Panc1 (cell line): ENCODE results near the gene KLHL8. TPM values are rescaled to one million over a fixed set of nuclear protein-coding genes. Genes with fewer than 3 reads are reported as not detected.

ENCODE experiments used
- ATAC-seq: fragments of 200-7000 bp; cut with Tn5 transposase; 2 replicates; pipeline ENCODE4 v1.9.1; 2020; ENCODE audit warnings: mild to moderate bottlenecking, moderate library complexity
- BruUV-seq: library from RNA; stranded (reverse); fragments of 400-500 nt; replicated peaks from 2 replicates; lab custom pipeline; 2021; lab: Mats Ljungman, UMichigan
- CTCF ChIA-PET: fragments of 300-600 bp; sonication (Branson Sonifier 250); formaldehyde crosslinking; loops from one replicate; lab custom pipeline; 2022; ENCODE audit warnings: antibody characterized with exemption; lab: Charles Lee
- POLR2A ChIA-PET: fragments of 300-600 bp; sonication (Branson Sonifier 250); formaldehyde crosslinking; loops from one replicate; lab custom pipeline; 2022; ENCODE audit warnings: antibody characterized with exemption; lab: Charles Lee
- DNase-seq: peaks from one replicate; pipeline ENCODE4 v3.0.0-alpha.2; 2010; ENCODE audit warnings: low read depth, low spot score
- H3K27ac ChIP-seq: 2 replicates; pipeline ENCODE4 v1.5.1; 2011; ENCODE audit warnings: mild to moderate bottlenecking, low read length, inconsistent platforms
- H3K27me3 ChIP-seq: fragments of 200-500 bp; sonication (Bioruptor generic); 2 replicates; pipeline ENCODE4 v1.6.0; 2014; ENCODE audit warnings: low read length, inconsistent platforms; ENCODE audit not compliant: control insufficient read depth, insufficient read depth
- H3K36me3 ChIP-seq: fragments of 200-500 bp; sonication (Bioruptor generic); 2 replicates; pipeline ENCODE4 v1.5.1; 2014; ENCODE audit warnings: inconsistent platforms, mild to moderate bottlenecking, low read length, moderate library complexity; ENCODE audit not compliant: control insufficient read depth, insufficient read depth
- H3K4me1 ChIP-seq: 2 replicates; pipeline ENCODE4 v1.5.1; 2011; ENCODE audit warnings: inconsistent platforms, mild to moderate bottlenecking, low read length, moderate library complexity; ENCODE audit not compliant: control insufficient read depth, insufficient read depth
- H3K4me3 ChIP-seq, 2 experiments: 2 replicates each; pipeline ENCODE4 v1.5.1; 2011 to 2012; ENCODE audit warnings: low read depth in 2 of 2, low read length in 2 of 2, mild to moderate bottlenecking in 2 of 2, inconsistent platforms in 1 of 2, moderate library complexity in 1 of 2
- H3K9me3 ChIP-seq: fragments of 200-500 bp; sonication (Bioruptor generic); 2 replicates; pipeline ENCODE4 v1.5.1; 2014; ENCODE audit warnings: low read depth, mild to moderate bottlenecking, inconsistent platforms, low read length, moderate library complexity; ENCODE audit not compliant: control insufficient read depth, insufficient read depth
- CTCF ChIP-seq: fragments of 450-650 bp; IDR thresholded peaks from 2 replicates; pipeline ENCODE4 v1.5.1; 2017; ENCODE audit warnings: mild to moderate bottlenecking
- POLR2AphosphoS5 ChIP-seq: IDR thresholded peaks from 2 replicates; pipeline ENCODE4 v1.6.1; 2012; ENCODE audit warnings: mild to moderate bottlenecking, low read depth, low read length, moderate library complexity
- REST ChIP-seq, 2 experiments: IDR thresholded peaks; 2 replicates each; pipeline ENCODE4 v1.6.1; 2011 to 2012; ENCODE audit warnings: low read depth in 2 of 2, control low read depth in 1 of 2, low read length in 1 of 2, mild to moderate bottlenecking in 1 of 2, moderate library complexity in 1 of 2; ENCODE audit not compliant: insufficient read depth in 1 of 2
- SIN3A ChIP-seq: IDR thresholded peaks from 2 replicates; pipeline ENCODE4 v1.6.1; 2012; ENCODE audit warnings: low read depth, mild to moderate bottlenecking, low read length, moderate library complexity, borderline replicate concordance; ENCODE audit not compliant: insufficient read depth
- TCF7L2 ChIP-seq: IDR thresholded peaks from 2 replicates; pipeline ENCODE4 v1.6.1; 2011; ENCODE audit warnings: mild to moderate bottlenecking, low read depth, low read length, inconsistent platforms
- in situ Hi-C: cut with HindIII; loops from 2 replicates; pipeline ENCODE4 v1.10.0; 2016; ENCODE audit warnings: low sequenced_read_pairs, low pct_unique_long_range_greater_than_20kb
- intact Hi-C: fragments of 100-400 bp; cut with micrococcal nuclease; formaldehyde crosslinking; loops from one replicate; pipeline ENCODE4 v1.10.0; 2022; ENCODE audit not compliant: unreplicated experiment
- total RNA-seq: library from RNA; stranded (reverse); gene quantifications from one replicate; pipeline ENCODE4 v1.2.1, GENCODE V29; 2021; ENCODE audit not compliant: unreplicated experiment

The KLHL8 gene
- total RNA-seq, 1 experiment from 2014 or later: 9.0 TPM

DNA sequence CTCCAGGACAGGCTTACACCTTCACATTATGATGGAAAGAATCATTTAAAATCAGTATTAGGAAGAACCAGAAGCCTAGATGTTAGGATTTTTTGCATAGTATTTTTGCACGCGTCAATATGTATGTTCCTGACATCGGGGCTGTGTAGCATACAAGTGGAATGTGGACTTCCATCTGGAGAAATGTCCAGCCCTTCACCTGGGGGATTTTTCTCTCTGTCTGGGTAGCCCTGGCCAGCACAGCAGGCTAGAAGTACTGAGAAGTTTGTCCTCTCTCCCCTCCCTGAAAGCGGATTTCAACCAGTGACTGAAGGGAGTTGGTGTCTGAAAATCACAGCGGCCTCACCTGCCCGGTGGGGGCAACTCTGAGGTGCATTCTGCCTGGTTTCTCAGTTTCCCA is 10.4 kb upstream of the KLHL8 start:
- no peak overlapping the region for H3K4me3 ChIP-seq
- intact Hi-C loops (loop anchor here (10.0 kb wide), 1 partner anchor 306 kb away; no protein-coding TSS in a partner anchor), in situ Hi-C loops (no loop called here)
- H3K36me3 ChIP-seq: no peaks in the 10 kb centered on the region
- ATAC-seq: no peak
- no peaks in the 10 kb centered on the region for H3K4me1 ChIP-seq
- no TSS peak for BruUV-seq
- no peaks in the 10 kb centered on the region for H3K27me3 ChIP-seq
- no peak overlapping the region for H3K27ac ChIP-seq
- ChIA-PET POLR2A (interaction anchor here (0.7 kb wide), 1 partner anchor 1286 kb away, joined by 3 read pairs; no protein-coding TSS in a partner anchor), CTCF (no interaction called here)
- H3K9me3 ChIP-seq: no peaks in the 10 kb centered on the region
- TF ChIP-seq SIN3A: no peak
- TF ChIP-seq CTCF: no peak
- no peak for TF ChIP-seq POLR2AphosphoS5
- no peak for TF ChIP-seq REST (IDR thresholded peaks at IDR 0.05; ENCODE audit: insufficient read depth in 1 of 2, low read depth in 2 of 2, low read length in 1 of 2)
- TF ChIP-seq TCF7L2: no peak
- DNase-seq: no peak

DNA sequence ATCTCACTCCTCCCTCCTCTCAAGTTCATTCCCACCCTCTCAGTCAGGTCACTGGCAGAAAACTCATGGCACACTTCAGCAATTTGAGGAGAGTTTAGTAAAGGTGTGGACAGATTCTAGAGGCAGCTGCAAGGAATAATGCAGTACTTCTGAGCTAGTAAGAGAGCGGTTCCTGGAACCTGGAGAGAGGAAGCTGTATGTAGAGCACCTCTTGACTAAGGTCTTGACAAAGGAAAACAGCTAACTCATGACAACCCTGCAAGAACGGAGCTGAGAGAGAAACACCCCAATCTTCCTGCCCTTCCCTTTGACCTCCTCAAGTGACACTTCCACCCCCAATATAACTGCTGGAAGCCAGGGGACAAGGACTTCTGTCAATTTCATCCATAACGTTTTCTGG is 9.6 kb upstream of the KLHL8 start:
- intact Hi-C loops (loop anchor here (10.0 kb wide), 1 partner anchor 305 kb away; no protein-coding TSS in a partner anchor), in situ Hi-C loops (no loop called here)
- Histone ChIP-seq H3K4me3 (no peak overlapping the region), H3K27ac (no peak overlapping the region), H3K9me3 (no peaks in the 10 kb centered on the region), H3K4me1 (no peaks in the 10 kb centered on the region), H3K27me3 (no peaks in the 10 kb centered on the region), H3K36me3 (no peaks in the 10 kb centered on the region)
- POLR2A ChIA-PET: no interaction called here
- DNase-seq: no peak
- ATAC-seq: no peak
- TF ChIP-seq TCF7L2 (no peak), POLR2AphosphoS5 (no peak), CTCF (no peak), SIN3A (no peak), REST (IDR thresholded peaks at IDR 0.05; ENCODE audit: insufficient read depth in 1 of 2, low read depth in 2 of 2, low read length in 1 of 2) (no peak)
- no TSS peak for BruUV-seq
- CTCF ChIA-PET: interaction anchor here (0.6 kb wide), 1 partner anchor 30 kb away, joined by 3 read pairs; no protein-coding TSS in a partner anchor
